K562 (cell line): ENCODE results near the gene PLXND1.

ENCODE experiments used
- BRD4 ChIP-seq: fragments of 200-600 bp; sonication (generic); IDR thresholded peaks from 2 replicates; pipeline ENCODE4 v1.6.1; 2017; ENCODE audit warnings: inconsistent platforms
- CBFA2T3 ChIP-seq: fragments of 450-650 bp; IDR thresholded peaks from 2 replicates; pipeline ENCODE4 v1.6.1; 2017
- EGR1 ChIP-seq: fragments of 450-650 bp; conservative IDR thresholded peaks from 2 replicates; pipeline ENCODE4 v1.6.1; 2017; ENCODE audit warnings: mild to moderate bottlenecking
- EP300 ChIP-seq: IDR thresholded peaks from 2 replicates; pipeline ENCODE4 v1.6.1; 2012; ENCODE audit warnings: low read length, improper control_type of control experiment
- TCF7L2 ChIP-seq: fragments of 150-350 bp; IDR thresholded peaks from 2 replicates; pipeline ENCODE4 v1.6.1; 2016; ENCODE audit warnings: low read depth, mild to moderate bottlenecking, low read length, moderate library complexity
- ZBTB26 ChIP-seq: fragments of 450-650 bp; formaldehyde crosslinking; IDR thresholded peaks from 2 replicates; pipeline ENCODE4 v1.4.0; 2022; ENCODE audit warnings: missing genetic modification characterization
- ZNF583 ChIP-seq: fragments of 250-450 bp; sonication (Bioruptor Pico); IDR thresholded peaks from 2 replicates; pipeline ENCODE4 v1.4.0; 2020

GRCh38 chr3:129560911-129561594, 45.4 kb downstream of the PLXND1 start:
- TF ChIP-seq BRD4, result no peak
- TF ChIP-seq CBFA2T3, result no peak
- no peak for TF ChIP-seq TCF7L2
- TF ChIP-seq EP300, result no peak
- no peak for TF ChIP-seq ZBTB26 (CRISPR knock-in tag)
- no peak for TF ChIP-seq EGR1
- TF ChIP-seq ZNF583 (CRISPR knock-in tag), result no peak
